ENCODE results near the gene TMA7. TPM values are rescaled to one million over a fixed set of nuclear protein-coding genes. Genes with fewer than 3 reads are reported as not detected.

The TMA7 gene
- total and polyA plus RNA-seq, 2 donors (not counting 3 experiments of a cell fraction or from before 2014, with no cell fraction given), result 137 to 306 TPM

DNA sequence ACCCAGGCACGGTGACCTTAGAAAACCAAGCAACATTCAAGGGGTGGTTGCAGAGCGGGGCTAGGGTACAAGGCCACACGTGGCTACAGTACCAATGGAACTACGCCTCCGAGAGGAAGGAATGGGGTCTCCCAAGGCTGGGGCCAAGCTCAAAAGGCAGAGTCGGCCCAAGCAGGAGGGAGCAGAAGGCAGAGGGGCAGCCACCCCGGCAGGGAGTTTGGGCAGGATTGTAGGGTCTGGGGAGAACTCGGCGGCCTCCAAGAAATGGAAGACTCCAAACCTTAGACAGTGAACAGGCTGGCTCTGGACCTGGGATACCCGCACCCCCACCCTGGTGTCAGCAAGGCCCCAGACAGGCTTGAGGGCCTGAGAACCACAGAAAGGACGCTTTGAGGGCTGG, 35.1 kb downstream of the TMA7 start:
- Histone ChIP-seq H2AFZ (ENCODE audit: low read depth, low read length) (no peak overlapping the region), H3K27me3 (ENCODE audit: control insufficient read depth in 2 of 2, insufficient read depth in 2 of 2, low read length in 2 of 2) (no peaks in the 10 kb centered on the region), H4K20me1 (replicated peaks; ENCODE audit: control insufficient read depth, extremely low read depth, insufficient read depth, low read length) (no peaks in the 10 kb centered on the region), H3K9ac (replicated peaks; ENCODE audit: extremely low read depth, insufficient read depth, low read length) (no peak overlapping the region), H3K79me2 (ENCODE audit: control insufficient read depth, insufficient read depth, low read length) (peaks cover 24% of the 10 kb centered on the region), H3K27ac (ENCODE audit: insufficient read depth, low read depth, low read length) (no peak overlapping the region), H3K4me1 (ENCODE audit: control insufficient read depth, extremely low read depth, insufficient read depth, low read length) (peaks cover 10% of the 10 kb centered on the region), H3K4me3 (replicated peaks in 1 of 3; ENCODE audit: insufficient read depth in 1 of 3, low read depth in 1 of 3, low read length in 3 of 3) (no peak overlapping the region), H3K36me3 (ENCODE audit: control insufficient read depth in 2 of 2, extremely low read depth in 1 of 2, insufficient read depth in 2 of 2, low read length in 2 of 2) (peaks cover 0 to 12% of the 10 kb centered on the region in 2 experiments), H3K9me1 (replicated peaks; ENCODE audit: control insufficient read depth, extremely low read depth, insufficient read depth, low read length) (no peaks in the 10 kb centered on the region), H3K4me2 (ENCODE audit: insufficient read depth, low read length) (no peak overlapping the region), H3K9me3 (replicated peaks; ENCODE audit: control insufficient read depth, insufficient read depth, low read length) (no peaks in the 10 kb centered on the region)
- intact Hi-C loops (cut with micrococcal nuclease), result no loop called here
- no TSS peak for BruUV-seq (replicated peaks)
- FAIRE-seq (no peak), DNase-seq (ENCODE audit: low read depth, low spot score) (no peak)
- POLR2A ChIA-PET, result no interaction called here
- CTCF ChIA-PET, result no interaction called here
- dilution Hi-C loops (cut with MboI; ENCODE audit: extremely low pct_ligation_motif_present, low sequenced_read_pairs), result no loop called here
- TF ChIP-seq POLR2AphosphoS5 (IDR thresholded peaks at IDR 0.05; ENCODE audit: insufficient read depth, low read depth, low read length), result no peak
- no peak for TF ChIP-seq GATA2 (IDR thresholded peaks at IDR 0.05; ENCODE audit: insufficient read depth, insufficient read length, low read depth, low read length)
- no peak for TF ChIP-seq POLR2A (IDR thresholded peaks at IDR 0.05; ENCODE audit: low read depth, low read length)
- no peak for TF ChIP-seq EZH2 (IDR thresholded peaks at IDR 0.05; ENCODE audit: borderline replicate concordance, low read depth, low read length, severe bottlenecking)
- TF ChIP-seq, protein P1, sequence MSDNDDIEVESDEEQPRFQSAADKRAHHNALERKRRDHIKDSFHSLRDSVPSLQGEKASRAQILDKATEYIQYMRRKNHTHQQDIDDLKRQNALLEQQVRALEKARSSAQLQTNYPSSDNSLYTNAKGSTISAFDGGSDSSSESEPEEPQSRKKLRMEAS (IDR thresholded peaks at IDR 0.05; ENCODE audit: insufficient read depth, insufficient read length), result no peak
- no peak for TF ChIP-seq FOS (IDR thresholded peaks at IDR 0.05; ENCODE audit: borderline replicate concordance, insufficient read depth, low read length)
- no peak for TF ChIP-seq MYC (IDR thresholded peaks at IDR 0.05; ENCODE audit: low read depth, low read length)
- TF ChIP-seq, protein P2, sequence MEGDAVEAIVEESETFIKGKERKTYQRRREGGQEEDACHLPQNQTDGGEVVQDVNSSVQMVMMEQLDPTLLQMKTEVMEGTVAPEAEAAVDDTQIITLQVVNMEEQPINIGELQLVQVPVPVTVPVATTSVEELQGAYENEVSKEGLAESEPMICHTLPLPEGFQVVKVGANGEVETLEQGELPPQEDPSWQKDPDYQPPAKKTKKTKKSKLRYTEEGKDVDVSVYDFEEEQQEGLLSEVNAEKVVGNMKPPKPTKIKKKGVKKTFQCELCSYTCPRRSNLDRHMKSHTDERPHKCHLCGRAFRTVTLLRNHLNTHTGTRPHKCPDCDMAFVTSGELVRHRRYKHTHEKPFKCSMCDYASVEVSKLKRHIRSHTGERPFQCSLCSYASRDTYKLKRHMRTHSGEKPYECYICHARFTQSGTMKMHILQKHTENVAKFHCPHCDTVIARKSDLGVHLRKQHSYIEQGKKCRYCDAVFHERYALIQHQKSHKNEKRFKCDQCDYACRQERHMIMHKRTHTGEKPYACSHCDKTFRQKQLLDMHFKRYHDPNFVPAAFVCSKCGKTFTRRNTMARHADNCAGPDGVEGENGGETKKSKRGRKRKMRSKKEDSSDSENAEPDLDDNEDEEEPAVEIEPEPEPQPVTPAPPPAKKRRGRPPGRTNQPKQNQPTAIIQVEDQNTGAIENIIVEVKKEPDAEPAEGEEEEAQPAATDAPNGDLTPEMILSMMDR (IDR thresholded peaks at IDR 0.05; ENCODE audit: extremely low read depth in 1 of 2, insufficient read depth in 1 of 2, low read depth in 1 of 2, low read length in 2 of 2), result no peak
- no peak for TF ChIP-seq JUN (IDR thresholded peaks at IDR 0.05; ENCODE audit: borderline replicate concordance, insufficient read depth, insufficient read length, low read depth)

Data from endothelial cell of umbilical vein (primary cell).